Activated T-helper 1 cell treated with anti-CD3 and anti-CD28 coated beads, Interleukin-2, amount 50 U/mL, for 16 hours (primary cell): ENCODE results near the gene TNF.

ENCODE experiments used
- DNase-seq, 2 donors: peaks; one replicate each; pipeline ENCODE4 v3.0.0-alpha.2; 2020; ENCODE audit warnings: low read depth in 1 of 2, low spot score in 1 of 2

TNF gene

DNA sequence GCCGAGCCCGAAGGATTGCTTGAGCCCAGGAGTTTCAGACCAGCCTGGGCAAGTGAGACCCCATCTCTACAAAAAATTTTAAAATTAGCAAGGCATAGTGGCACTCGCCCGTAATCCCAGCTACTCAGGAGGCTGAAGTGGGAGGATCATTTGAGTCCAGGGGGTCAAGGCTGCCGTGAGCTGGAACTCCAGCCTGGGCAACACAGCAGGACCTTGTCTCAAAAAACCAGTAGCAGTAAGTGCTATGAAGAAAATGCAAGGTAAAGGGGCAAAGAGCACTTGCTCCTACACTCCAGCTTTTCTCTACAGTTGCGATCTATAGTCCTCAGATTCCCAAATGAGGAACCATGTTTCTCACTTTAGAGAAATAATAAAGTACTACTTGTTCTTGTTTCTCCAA, 31.7 kb upstream of the TNF start:
- DNase-seq, result no peak

DNA sequence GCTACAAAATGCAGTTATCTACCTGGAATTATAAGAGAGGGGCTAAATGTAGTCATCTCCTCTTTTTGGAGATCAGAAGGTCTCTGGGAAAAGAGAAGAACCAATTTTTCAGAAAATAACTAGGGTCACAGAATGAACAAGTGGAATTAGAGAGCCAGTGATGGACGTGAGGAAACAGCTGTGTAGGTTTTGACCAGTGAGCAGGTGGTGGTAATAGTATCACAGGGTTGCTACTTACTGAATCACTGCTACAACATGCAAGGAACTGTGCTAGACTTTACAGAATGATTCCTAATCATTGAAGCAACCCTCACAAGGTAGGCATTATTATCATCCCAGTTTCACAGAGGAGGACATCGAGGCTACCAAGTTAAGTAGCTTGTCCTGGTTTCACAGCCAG, 30.7 kb upstream of the TNF start:
- DNase-seq, result no peak

DNA sequence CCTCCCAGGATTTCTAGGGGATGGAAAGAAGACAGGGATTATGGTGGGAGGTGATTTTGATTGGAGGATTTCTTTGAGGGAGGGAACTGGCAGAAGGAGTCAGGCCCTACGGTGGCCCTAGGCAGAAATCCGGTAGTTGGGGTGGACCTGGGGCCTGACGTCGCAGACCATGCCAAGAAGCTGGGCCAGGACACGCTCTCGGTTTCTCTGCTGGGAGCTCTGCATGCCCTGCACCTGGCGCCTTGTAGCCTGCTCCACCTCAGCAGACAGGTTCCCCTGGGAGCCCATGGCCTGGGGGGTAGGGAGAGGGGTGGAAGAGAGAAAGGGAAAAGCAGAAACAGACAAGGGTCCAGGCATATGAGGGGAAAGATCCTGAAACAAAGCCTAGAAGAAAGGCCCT, 30.1 kb upstream of the TNF start:
- no peak for DNase-seq

DNA sequence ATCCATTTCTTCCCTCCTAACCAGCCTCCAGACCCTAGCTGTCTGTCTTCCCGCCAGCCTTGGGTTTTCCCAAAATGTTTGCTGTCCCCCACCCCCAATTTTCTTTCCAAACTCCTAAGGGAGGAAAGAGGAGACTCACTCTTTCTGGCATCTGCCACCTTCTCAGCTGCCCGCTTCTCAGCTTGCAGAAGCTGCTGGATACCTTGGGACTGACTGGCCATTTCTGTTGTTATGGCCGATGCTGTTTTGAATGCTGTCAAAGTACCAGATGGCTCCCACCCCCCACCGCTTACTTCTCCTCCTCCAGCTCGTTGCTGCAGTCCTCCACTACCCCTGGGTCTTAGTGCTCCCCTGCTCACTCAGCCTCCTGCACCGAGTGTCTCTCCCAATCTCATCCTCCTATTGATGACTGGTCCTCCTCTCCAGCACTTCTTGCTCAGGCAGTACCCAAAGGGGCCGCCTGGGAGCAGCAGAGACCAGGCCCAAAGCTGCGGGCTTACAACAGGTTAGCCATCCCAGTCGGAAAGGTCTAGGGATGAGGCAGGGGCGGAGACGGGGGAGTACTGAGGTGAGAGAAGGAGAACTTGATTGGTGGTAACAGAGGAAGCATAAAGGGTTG, 28.9 kb upstream of the TNF start, which contains the start of gene ATP6V1G2:
TSS of gene ATP6V1G2 (minus strand) at position 270 of the 619 bp plus-strand sequence. CDS start at position 221, 49 bp downstream.
- DNase-seq, result peak; percentile 63 to 68

DNA sequence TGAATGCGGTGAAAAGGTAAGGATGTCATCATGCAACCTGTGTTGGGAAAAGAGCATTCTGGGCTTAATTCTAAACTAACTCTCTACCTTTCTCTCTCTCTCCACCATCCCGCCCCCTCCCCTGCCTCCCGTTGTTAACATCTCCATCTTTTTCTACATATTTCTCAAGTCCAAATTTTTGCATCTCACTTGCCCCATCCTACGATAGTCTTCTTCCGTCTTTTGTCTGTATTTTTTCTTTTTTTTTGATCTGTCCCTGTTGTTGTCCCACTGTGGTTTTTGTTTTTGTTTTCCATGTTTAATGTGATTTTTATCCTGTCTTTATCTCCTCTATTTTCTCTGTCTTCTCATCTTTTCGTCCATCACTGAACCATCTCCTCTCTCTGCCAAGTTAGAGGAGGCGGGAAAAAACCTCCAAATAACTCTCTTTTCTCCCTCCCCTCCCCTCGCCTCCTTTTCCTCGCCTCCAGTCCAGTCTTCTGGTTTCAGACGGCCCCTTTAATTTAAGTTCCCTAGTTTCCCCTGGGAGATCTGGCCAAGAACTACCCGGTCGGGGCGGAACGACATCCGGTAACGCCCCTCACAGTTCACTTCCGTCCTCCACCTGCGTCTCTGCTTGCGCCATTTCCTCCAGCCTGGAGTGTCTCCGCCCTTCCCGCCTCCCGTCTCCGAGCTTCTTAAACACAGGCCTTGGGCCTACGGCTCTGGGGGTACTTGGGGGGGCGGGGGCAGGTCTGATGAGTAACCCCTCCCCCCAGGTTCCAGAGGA, 28.2 kb upstream of the TNF start, which contains the start of gene NFKBIL1:
TSS of gene NFKBIL1 (plus strand) at position 651 of the 769 bp plus-strand sequence. CDS start at position 738, 87 bp downstream.
- DNase-seq, result peak; percentile 77 to 83

DNA sequence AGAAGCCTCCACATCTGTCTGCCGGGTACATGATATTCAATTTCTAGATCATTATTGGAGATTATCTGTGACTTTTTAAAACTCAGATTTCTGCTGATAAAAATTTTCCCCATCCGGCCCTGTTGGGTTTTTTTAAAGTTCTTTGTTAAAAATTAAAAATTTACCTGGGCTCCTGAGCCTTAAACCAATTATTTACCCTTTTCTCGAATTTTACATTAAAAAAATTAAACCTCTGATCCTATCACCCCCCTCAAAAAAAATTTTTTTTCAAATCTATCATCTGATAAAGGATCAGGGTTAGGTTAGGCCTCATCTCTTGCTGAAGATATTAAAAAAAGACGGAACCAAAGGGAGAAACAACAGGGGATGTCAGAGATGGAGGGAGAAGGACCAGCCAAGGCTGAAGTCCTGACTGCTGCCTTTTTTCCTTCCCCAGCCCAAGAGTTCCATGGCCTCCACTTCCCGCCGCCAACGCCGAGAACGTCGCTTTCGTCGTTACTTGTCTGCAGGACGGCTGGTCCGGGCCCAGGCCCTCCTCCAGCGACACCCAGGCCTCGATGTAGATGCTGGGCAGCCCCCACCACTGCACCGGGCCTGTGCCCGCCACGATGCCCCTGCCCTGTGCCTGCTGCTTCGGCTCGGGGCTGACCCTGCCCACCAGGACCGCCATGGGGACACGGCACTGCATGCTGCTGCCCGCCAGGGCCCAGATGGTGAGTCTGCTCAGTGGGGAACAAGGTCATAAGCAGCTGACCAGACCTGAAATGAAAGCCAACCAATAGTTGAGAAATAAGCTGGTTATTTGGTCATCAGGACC, 27.4 kb upstream of the TNF start:
- no peak for DNase-seq

DNA sequence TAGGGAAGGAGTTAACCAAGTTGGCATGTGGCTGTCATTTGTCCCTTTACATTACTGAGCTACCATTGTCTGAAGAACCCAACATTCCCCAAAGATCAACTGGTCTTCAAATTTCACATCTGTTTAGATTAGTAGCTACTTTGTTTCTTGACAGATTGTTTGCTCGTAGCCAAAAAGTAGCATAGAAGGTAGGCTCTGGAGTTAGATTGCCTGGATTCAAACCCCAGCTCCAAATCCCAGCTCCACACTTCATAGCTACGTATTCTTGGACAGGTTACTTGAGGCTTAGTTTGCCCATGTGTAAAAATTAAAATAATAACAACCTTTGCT, 26.9 kb upstream of the TNF start:
- DNase-seq, result no peak

DNA sequence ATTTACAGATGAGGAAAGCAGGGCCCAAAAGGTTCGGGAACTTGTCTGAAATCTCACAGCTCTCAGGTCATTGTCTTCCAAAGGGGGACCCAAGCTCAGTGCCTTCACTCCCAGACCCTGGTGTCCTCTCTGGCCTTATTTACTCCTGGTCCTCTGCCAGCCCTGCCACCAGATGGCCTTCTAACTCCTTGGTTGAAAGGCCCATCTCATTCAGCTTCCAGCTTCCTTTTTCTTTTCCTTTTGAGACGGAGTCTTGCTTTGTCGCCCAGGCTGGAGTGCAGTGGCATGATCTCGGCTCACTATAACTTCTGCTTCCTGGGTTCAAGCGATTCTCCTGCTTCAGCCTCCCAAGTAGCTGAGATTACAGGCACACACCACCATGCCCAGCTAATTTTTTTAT, 24.0 kb upstream of the TNF start:
- DNase-seq, result peak in 1 of 2 donors; percentile 47

DNA sequence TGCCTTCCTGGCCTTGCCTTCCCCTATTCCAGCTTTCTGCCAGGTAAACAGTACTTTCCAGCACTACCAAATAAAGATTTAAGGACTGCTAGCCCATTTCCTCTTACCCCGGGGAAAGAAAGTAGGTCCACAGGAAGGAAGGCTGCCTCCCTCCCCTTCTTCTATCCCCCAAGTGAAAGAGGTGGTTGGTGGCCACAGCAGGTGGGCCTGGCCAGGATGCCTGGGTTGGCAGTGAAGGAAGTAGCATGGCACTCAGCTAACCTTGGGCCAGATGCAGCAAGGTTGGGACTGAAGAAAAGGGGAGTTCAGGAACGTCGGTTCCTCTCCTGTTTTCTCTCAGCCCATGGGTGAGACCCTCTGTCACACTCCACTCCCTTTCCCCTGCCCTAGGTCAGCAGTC, 19.1 kb upstream of the TNF start:
- DNase-seq, result no peak

DNA sequence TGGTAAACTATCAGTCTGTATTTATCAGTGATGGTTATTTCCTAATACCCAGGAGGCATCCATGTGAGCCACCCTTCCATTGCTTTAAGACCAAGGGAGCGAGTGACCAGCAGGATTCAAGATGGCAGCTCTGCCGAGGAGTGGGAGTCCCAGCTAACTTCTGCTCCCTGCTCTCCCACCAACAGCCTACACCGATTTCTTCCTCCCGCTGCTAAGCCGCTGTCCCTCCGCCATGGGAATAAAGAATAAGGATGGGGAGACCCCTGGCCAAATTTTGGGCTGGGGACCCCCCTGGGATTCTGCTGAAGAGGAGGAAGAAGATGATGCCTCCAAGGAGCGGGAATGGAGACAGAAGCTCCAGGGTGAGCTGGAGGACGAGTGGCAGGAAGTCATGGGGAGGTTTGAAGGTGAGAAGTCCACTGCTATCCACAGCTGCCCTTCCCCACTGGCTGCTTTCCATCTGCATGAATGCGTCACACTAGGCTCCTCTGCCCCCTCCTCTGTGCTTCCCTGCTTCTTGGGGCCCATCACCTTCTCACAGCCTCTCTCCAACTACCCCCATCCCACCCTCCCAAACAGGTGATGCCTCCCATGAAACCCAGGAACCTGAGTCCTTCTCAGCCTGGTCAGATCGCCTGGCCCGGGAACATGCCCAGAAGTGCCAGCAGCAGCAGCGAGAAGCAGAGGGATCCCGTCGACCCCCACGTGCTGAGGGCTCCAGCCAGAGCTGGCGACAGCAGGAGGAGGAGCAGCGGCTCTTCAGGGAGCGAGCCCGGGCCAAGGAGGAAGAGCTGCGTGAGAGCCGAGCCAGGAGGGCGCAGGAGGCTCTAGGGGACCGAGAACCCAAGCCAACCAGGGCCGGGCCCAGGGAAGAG, 17.7 kb upstream of the TNF start:
- DNase-seq, result no peak

DNA sequence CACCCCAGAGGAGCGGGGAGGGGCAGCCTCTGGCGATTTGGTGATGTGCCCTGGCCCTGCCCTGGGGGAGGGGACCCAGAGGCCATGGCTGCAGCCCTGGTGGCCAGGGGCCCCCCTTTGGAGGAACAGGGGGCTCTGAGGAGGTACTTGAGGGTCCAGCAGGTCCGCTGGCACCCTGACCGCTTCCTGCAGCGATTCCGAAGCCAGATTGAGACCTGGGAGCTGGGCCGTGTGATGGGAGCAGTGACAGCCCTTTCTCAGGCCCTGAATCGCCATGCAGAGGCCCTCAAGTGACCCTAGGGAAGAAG, 17.1 kb upstream of the TNF start:
- DNase-seq, result no peak

DNA sequence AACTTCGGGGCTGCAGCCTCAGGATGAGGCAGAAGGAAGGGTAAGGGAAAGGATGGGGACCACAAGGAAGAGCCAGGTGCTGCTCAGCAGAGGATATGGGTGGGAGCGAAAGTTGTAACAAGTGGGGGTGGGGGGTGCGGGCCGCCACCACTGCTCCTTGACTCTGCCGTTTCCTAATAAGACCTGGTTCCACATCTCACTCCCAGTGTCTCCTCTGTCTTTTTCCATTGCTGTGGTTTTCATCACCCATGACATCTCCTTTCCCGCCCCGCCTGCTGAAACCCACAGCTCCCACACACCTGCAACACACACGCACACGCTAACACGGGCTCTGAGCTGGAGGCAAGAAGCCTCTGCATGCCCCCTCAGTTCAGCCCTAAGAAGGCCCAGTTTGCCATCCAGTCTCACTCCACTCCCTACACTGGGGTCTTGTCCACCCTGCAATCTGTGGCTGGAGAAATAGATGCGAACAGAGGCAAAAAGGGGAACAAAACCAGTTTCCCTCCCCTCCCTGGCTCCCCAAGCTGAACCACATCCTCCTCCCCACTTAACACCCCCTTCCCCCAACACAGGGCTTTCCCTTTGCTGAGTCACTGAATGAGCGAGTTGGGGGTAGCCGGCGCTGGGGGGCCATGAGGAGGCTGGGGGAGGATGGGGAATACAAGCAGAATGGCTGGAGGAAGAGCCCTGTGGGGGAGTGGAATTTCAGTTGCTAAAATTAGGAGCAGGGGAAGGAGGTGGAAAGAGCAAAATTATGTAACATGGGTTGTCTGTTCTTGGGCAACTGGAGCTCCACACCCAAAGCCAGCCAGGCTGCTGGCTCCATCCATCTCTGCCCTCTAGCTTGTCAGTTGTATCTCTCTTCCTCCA, 16.5 kb upstream of the TNF start:
- DNase-seq, result peak in 1 of 2 donors; percentile 59

DNA sequence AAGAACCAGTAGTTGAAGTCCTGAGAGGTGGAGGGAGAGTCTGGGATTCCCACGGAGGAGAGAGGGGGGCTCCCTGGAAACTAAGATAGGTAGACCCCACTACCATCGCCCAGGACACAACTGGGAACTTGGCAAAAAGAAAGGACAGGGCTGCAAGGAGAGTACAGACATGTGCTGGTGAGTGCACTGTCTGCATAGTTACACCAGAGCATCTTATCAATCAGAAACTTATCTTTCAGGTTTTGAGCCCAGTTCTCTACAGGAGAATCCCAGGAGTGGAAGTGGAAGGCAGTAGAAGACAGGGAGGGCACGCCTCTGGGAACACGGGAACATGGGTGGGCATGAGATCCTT, 15.8 kb upstream of the TNF start:
- no peak for DNase-seq

DNA sequence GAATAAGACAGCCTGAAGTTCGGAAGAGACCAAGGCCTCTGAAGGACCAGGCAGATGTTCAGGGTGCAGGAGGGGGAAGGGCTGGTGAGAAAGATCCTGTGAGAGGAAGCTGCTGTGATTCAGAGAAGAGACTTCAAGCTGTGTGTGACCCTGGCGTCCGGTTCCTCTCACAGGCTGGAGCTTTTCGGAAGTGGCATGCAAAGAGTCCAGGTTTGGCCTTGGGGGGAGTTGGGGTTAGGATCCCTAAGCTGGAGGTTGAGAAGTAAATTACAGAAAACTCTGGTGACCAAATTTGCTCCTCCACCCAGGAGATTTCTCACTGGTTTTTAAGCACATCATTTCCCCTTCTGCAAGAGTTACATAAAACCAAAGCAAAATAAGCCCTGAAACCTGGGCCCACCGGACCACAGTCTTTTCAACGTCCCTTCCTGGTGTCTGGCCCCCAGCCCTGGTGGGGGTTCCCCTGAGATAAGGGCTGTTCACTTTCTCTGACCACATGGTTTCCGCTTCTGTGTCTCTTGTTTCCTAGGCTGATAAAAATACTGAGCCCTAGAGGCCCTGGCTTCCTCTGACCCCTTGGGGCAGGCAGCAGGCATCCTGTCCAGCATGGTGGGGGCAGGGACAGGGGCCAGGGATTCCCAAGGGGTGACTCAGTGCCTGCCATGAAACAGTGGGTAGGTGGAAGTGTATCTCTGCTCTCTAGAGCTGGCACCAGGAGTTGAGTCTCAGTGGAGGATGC, 15.2 kb upstream of the TNF start:
- no peak for DNase-seq

DNA sequence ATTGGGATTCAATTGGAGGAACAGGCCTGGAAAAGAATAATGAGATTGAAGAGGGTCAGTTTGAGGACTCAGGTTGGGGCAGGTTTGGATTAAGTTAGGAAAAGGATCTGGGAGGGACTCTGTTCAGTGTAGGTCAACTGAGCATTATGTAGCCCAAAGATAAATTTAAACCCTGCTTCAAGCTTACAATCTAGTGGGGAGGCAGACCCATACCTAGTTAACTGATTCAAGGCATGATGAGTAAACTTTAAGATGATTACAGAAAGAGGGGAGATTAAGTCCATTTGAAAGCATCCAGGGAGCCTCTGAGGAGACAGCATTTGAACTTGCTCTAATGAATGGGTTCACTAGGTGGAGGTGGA, 14.7 kb upstream of the TNF start:
- DNase-seq, result no peak

DNA sequence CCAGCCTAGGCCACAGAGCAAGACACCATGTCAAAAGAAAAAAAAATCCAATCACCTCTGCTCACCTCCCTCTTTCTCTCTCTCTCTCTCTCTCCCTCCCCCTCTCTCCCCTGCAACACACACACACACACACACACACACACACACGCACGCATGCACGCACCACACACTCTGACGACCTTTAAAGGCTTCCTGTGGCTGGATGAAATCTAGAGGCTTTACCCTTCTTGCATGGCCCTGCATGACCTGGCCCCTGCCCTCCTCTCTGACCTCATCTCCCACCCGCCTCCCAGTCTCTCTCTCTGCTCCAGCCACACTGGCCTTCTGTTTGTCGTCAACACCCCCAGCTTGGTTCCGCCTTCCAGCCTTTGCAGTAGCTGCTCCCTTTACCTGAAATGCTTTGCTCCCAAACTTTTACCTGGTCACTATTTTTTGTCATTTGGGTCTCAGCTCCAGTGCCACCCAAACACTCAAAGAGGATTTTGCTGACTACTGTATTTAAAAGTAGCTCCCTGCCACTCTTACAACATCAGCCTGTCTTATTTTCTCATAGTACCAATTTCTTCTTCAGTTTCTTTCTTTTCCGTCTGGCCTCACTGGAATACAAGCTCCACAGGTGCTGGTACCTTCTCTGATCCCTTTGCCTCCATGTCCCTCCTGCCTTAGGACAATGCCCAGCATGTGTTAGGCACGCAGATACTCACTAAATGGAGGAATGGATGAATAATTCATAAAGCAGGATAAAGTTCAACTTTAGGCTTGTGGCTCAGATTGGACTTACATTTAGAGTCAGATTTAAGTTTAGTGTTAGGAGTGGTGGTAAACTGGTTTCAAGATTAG, 7.6 kb upstream of the TNF start:
- DNase-seq, result no peak

DNA sequence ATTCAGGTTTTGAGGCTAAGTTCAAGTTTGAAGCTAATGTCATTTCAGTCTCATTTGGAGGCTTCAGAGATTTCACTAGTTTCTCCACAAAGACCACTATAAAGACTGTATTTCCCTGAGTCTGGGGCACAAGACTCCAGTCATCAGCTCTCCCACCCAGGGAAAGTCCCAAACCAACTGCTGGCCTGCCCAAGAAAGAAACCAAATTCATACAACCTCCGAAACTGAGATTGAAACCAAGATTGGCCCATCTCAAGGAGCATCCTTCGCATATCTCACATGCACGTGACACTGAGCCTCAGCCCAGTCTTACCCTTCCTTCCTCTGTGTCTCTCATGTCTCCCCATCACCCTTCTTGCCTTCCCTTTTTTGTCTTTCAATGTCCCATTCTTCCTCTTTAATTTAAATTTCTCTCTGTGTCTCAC, 6.8 kb upstream of the TNF start:
- peak in 1 of 2 donors; percentile 60 for DNase-seq

DNA sequence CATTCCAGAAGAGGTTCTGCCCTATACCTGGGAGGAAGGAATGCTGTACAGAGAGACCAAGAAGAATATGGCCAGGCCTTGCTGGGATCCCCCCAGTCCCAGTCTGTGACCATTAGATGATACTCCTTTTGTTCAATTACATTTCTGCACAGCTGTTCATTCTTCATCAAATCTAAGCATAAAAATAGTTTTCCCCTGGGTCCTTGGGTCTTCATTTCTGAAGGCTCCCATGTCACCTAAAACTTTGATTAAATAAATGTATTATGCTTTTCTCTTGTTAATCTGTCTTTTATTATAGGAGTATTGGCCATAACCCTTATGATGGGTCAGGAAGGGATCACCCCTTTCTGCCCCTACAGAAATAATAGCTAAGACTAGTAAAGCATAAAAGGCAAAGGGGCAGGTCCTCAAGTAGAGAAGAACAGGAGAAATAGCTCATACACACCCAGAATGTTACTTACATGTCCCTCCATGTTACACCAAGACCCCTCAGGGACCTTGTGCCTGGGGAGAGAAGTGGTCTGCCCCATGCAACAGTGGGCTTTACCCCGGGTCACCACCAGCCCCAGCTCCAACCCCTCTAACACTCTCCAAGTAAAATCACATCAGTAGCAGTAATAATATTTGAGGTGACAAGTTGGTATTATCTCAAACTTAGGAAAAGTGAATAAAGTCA, 5.4 kb upstream of the TNF start:
- DNase-seq, result no peak
